Measurements from ENCODE around the gene ACKR1.

DNA sequence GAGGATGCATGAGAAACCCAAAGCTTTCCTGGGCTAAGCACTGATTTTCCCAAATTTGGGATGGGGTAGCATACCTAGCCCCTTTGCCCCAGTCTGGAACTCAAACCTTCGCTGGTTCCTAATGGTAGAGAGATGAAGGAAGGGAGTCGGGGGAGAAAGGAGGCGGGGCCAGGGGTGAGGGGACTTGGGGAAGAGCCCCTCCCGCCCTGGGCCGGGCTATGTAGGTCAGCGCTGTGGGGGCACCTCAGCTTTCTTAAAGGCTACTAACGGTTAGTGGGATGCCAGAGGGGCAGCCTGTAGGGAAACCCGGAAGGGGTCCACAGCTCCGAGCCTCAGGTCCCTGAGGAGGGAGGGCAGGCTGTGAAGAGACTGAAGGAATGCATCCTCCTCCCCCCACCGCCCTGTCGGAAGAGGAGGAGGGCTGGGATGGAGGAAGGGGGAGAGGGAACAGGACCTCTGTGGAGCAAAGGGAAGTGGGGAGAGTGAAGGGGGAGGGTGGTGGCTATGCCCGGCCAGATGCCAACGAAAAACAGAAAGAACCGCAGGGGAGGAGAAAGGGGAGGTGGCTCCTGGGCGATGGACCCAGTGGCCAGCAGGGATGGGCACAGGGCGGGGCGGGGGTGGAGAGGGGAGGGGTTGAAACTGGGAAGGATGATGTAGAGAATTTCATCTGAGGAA, 31.9 kb upstream of the ACKR1 start:
- TF ChIP-seq POLR2A (IDR thresholded peaks at IDR 0.05), result no peak
- TF ChIP-seq, protein P1, sequence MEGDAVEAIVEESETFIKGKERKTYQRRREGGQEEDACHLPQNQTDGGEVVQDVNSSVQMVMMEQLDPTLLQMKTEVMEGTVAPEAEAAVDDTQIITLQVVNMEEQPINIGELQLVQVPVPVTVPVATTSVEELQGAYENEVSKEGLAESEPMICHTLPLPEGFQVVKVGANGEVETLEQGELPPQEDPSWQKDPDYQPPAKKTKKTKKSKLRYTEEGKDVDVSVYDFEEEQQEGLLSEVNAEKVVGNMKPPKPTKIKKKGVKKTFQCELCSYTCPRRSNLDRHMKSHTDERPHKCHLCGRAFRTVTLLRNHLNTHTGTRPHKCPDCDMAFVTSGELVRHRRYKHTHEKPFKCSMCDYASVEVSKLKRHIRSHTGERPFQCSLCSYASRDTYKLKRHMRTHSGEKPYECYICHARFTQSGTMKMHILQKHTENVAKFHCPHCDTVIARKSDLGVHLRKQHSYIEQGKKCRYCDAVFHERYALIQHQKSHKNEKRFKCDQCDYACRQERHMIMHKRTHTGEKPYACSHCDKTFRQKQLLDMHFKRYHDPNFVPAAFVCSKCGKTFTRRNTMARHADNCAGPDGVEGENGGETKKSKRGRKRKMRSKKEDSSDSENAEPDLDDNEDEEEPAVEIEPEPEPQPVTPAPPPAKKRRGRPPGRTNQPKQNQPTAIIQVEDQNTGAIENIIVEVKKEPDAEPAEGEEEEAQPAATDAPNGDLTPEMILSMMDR (IDR thresholded peaks at IDR 0.05), result no peak

All from adrenal gland (tissue), 5 donors.